HPDE6-E6E7 (cell line): ENCODE data around the gene EFHC2.

Source experiments
- DNase-seq: peaks from one replicate; pipeline ENCODE4 v3.0.0; 2011; ENCODE audit warnings: missing footprints; ENCODE audit errors: extremely low spot score

The EFHC2 gene

GRCh38 chrX:44343412-44344141, at the start of gene EFHC2:
Gene EFHC2, minus strand, starts transcription at chrX:44343672. Its CDS starts 84 bp downstream, at chrX:44343588.
- no peak for DNase-seq

- no peak for DNase-seq
These were observed 49.3 kb upstream of the EFHC2 start for GRCh38 chrX:44392767-44393166.

GRCh38 chrX:44384688-44385338, 41.3 kb upstream of the EFHC2 start:
- DNase-seq, result no peak

DNA sequence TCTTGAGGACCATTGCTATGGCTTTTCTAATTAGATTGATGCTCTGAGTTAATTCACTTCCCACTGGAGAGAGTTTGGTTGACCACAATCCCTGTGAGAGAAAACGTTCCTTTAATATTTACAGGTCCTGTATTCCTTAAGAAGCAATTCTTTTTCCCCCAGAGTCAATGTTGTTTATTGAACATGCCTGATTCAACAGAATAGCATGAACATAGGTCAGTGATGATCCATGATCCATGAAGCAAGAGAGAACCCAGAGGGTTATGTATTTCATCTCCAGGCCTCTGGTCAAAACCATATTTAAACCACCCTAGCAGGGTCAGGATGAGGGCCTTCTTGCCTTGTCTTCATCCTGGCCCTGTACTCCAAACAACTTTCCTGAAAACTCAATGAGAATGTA, 39.4 kb upstream of the EFHC2 start:
- no peak for DNase-seq

GRCh38 chrX:44352758-44353157, 9.3 kb upstream of the EFHC2 start:
- peak; percentile 21 for DNase-seq

GRCh38 chrX:44349561-44349960, 6.1 kb upstream of the EFHC2 start:
- DNase-seq, result no peak

DNA sequence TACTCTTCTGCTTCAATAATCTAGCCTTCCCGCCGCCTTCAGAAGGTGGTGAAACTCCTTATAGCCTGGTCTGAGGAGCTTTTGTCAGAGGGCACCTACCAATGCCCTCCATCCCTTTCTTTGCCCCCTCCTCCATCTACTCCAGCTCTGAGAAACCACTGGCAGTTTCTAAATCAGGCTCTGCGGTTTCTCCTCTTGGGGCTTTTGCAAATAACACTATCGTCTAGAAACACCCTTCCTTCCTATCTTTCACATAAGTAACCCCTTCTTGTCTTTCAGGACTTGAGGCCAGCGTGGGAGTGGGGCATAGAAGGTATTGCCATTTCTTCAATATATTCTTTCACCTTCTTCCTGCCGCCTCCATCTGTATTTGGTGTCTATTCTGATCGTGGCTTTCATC, 1.2 kb upstream of the EFHC2 start:
- DNase-seq, result no peak

DNA sequence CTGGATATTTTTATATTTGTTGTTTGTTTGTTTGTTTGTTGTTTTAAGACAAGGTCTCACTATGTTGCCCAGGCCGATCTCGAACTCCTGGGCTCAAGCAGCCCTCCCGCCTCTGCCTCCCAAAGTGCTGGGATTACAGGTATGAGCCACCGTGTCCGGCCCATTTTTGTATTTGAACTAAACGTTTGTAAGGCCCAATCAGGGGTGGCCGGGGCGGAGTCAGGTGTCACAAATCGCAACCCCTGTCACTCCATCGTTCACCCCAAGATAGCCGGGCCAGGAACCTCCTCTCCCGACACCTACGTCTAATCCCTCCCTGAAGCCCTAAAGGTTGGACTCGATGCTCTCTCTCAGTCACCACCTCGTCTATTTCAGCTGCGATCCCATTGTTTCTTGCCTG, 722 bp upstream of the EFHC2 start:
- DNase-seq, result no peak

GRCh38 chrX:44342866-44343265, 606 bp downstream of the EFHC2 start:
- DNase-seq, result no peak

GRCh38 chrX:44338361-44338760, 5.1 kb downstream of the EFHC2 start:
- no peak for DNase-seq

- DNase-seq, result no peak
These were observed 11.0 kb downstream of the EFHC2 start for GRCh38 chrX:44332437-44332836.

- no peak for DNase-seq
These were observed 13.2 kb downstream of the EFHC2 start for GRCh38 chrX:44330227-44330626.

DNA sequence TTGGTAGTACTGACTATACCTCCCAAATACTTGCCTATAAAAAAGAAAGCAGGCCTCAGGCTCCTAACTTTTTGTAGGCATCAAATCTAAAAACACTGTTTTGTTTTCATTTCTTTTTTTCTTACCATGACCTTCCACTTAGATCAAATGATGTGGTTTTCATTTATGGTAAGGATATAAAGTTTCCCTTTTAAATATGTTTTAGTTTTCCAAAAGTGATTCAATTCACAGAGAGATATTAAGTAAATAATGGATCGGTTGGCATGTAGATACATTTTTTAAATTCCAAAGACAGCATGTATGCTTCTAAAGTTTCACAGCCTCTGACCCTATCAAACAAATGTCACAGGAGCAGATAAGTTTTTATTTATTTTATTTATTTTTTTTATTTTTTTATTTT, 23.9 kb downstream of the EFHC2 start:
- DNase-seq, result no peak

- no peak for DNase-seq
These were observed 26.3 kb downstream of the EFHC2 start for GRCh38 chrX:44317181-44317580.

GRCh38 chrX:44314808-44315207, 28.7 kb downstream of the EFHC2 start:
- no peak for DNase-seq

DNA sequence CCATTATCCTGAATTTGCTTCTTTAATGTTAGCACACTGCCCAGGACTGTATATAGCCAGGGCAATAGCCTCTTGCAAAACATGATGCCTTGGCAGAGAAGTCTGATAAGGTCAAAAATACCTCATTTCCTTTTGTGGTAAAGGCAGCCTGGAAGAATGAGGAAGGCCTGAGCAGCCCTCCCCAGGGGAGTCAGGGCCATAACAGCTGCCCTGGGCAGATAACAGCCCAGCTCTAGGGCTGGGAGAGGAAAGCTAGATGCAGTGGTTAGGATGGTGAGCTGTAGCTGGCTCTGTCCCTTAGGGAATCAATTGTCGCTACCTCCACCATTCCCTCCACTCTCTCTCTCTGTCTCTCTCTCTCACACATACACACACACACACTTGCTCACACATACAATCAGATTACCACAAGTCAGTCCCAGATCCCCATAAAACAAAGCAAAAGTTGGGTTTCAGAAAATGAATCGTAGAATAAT, 29.2 kb downstream of the EFHC2 start:
- DNase-seq, result no peak

DNA sequence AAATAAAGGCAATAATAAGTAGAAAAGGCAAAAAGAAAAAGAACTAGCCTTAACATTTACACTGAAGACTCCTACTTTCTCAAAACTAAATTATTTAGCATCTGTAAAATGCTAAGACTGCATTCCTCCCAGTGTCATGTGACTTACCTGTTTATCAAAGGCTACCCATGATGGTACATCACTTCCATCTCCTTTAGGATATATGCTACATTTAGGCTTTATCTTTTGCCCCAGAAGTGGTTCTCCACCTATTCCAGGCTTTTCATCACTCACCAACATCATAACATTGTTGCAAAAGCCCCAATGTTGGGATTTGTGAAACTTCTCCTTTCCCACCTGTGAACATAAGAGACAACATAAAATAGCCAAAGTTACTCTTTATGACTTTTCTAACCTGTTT, 31.1 kb downstream of the EFHC2 start:
- no peak for DNase-seq

GRCh38 chrX:44310227-44310626, 33.2 kb downstream of the EFHC2 start:
- no peak for DNase-seq

- DNase-seq, result no peak
These were observed 34.6 kb downstream of the EFHC2 start for GRCh38 chrX:44308869-44309268.

DNA sequence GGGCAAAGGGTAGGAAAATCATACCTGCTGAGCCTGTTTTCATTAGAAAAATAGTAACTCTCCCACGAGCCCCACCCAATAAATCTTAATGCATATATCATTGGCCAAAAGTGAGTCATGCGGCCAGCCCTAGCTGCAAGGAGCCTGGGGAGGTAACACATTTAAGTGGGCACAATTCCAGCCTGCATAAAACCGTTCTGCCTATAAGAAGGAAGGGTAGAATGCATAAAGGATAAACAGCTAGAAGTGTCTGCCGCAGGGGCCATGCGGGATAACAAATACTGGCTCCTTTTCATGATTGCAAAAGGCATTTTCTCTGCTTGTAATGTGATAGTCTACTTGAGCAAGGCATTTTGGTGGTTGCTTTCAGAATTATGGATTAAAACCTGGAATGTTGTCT, 37.1 kb downstream of the EFHC2 start:
- peak; percentile 15 for DNase-seq

DNA sequence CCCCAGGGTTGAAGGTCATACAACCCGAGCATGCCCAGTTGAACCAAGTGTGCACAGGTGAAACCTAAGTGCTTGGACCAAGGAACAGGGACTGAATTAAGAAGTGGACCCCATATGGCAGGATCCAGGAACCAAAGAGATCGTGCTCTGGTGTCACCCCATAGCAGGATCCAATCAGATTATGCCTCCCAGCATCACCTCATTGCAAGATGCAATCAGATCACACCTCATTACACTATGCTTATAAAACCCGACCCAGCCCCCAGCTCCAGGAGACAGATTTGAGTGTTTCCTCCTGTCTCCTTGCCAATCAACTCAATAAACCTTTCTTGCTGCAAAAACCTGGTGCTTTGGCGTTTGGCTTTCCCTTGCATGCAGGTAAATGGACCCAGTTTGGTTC, 37.6 kb downstream of the EFHC2 start:
- no peak for DNase-seq

GRCh38 chrX:44303119-44303518, 40.4 kb downstream of the EFHC2 start:
- DNase-seq, result no peak

DNA sequence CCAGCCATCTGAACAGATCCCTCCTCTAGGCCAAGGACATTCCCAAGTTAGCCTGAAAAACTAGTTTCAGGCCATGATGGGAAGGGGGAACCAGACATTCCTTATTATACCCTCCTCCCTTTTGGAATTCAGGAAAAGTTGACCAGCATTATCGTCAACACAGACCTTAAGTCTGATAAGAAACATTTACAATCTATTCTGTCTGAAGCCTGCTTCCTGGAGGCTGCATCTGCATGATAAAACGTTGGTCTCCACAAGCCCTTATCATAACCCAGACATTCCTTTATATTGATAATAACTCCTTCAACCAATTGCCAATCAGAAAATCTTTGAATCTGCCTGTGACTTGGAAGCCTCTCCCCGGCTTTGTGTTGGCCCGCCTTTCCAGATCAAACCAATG, 44.3 kb downstream of the EFHC2 start:
- no peak for DNase-seq
